ENCODE results near the gene DNAH17.

The DNAH17 gene

DNA sequence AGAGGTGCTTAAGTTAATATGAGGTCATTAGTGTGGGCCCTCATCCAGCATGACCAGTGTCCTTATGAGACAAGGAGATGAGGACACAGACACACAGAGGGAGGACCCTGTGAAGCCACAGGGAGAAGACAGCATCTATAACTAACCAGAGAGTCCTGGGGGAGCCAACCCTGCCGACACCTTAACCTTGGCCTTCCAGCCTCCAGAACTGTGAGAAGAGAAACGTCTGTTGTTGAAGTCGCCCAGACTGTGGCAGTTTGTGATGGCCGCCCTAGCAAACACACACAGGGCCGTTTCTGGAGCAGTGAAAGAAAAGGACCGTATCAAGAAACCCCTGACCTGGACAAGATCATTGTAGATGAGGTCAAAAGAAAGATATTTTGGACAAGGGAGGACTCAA lies 26.7 kb downstream of the DNAH17 start:
- no peak for DNase-seq (ENCODE audit: low read depth in 4 of 4, low spot score in 1 of 4)

- DNase-seq (ENCODE audit: low read depth in 4 of 4, low spot score in 1 of 4), result no peak
Observed at GRCh38 chr17:78548725-78549124, 28.5 kb downstream of the DNAH17 start.

DNA sequence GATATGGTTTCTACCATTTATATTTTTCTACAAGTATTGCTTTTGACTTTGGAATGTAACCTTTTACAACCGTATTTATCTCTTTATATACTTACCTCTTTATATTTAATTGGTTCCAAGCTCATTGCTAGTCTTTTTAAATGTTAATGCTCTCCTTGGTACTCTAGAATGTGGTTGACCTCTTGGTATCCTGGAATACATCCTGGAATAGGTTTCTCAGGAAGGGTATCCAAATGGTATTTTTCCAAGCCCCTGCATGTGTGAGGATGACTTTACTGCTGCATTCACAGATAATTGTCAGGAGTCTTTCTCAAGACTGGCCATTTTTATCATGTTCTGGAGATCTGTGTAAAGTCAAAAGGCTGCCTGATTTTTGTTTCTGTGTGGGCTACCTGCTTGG lies 30.2 kb downstream of the DNAH17 start:
- no peak for DNase-seq (ENCODE audit: low read depth in 4 of 4, low spot score in 1 of 4)

GRCh38 chr17:78546476-78546875 lies 30.7 kb downstream of the DNAH17 start:
- DNase-seq (ENCODE audit: low read depth in 4 of 4, low spot score in 1 of 4), result no peak

- DNase-seq (ENCODE audit: low read depth in 4 of 4, low spot score in 1 of 4), result no peak
Observed at GRCh38 chr17:78544881-78545755, 32.1 kb downstream of the DNAH17 start.

DNA sequence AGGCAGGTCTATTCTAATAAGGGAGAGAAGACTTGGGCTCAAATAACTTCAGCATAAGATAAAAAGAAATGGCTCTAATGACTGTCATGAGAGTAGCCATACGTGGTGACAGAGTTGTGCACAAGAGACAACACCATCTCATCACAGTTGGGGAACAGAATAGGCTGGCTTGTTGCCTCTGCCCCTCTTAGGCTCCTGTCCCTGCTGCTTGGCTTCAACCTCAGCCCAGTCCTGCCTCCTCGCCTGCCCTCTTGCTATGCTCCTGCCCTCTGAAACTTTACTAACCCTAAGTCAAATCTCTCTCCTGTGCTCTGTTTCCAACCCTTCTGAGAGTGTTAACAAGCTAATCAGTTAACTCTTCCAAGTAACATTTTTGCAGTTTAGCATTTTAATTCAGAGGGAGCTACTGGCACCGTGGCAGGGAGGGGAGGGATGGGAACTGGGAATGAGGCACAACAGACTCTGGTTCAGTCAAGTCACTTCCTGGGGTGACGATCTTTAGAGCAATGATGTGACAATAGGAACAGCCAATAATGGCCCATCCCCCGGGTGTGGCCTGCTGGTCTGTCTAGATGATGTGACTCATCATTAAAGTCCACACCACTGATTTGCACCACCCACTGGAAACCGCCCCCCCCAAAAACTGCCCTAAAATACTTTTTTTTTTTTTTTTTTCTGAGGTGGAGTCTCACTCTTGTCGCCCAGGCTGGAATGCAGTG lies 35.5 kb downstream of the DNAH17 start:
- no peak for DNase-seq (ENCODE audit: low read depth in 4 of 4, low spot score in 1 of 4)

- DNase-seq (ENCODE audit: low read depth in 4 of 4, low spot score in 1 of 4), result no peak
Observed at GRCh38 chr17:78539781-78540180, 37.4 kb downstream of the DNAH17 start.

- DNase-seq (ENCODE audit: low read depth in 4 of 4, low spot score in 1 of 4), result no peak
Observed at GRCh38 chr17:78538033-78538776, 39.0 kb downstream of the DNAH17 start.

DNA sequence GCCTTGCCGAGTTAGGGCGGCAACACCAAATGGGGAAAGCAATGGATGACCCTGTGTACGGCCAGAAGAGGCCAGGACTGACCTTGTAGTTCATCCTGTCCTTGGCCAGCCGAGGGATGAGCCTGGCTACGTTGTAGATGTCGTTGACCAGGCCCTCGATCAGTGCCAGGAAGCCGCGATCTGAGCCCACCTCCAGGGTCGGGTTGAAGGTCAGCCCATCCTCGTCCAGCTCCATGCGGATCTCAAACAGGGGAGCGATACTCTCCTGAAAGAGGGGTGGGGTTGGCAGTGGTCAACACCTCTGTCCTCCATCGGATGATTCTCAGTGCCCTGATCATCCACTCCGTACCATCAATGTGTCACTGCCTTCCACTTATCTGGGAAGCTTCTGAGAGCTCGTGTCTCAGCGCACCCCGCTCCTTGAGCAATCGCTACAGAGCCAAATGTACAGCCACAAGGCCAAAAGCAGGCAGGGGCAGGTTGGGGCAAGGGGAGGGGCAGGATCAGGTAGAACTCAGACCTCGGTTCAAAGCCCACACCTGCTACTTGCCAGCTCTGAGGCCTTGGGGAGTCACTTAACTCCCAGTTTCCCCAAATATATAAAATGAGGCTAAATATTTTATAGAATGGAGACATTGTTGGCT lies 39.9 kb downstream of the DNAH17 start:
- DNase-seq (ENCODE audit: low read depth in 4 of 4, low spot score in 1 of 4), result no peak

DNA sequence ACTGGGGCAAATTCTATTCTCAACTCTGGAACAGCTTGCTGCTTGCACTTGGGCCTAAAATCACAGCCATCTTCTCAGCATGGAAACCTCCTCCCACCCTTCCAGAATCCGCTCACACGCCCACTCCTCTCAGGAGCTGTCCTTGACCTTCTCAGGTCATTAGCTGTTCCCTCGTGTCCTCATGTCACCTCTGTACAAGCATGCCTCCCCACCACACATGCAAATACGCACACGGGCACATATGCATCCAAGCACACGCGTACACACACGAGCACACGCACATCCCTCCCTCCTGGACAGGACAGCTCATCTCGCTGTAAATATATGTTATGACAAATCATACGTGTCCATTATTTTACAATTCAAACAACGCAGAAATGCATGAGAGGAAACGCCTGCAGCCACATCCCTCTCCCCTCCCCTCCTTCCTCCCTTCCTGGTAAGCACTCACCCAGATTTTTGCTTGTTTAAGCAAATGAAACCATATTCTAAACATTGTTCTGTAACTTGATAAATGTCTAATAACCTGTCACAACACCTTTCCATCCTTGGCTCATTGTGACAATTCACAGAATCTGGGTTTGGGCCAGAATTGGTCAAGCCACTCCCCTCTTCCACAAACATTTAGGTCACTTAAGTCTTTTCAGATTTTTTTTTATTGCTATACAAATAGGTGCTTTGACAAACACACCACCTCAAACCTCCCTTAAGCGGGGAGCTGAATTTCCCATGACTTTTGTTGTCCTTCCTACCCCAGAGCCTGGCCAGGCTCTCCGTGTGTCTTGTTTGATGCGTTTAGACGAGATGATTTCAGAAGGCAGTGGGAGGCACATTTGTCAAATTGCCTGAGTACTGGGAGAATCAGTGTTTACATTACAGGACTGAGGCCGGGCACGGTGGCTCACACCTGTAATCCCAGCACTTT lies 41.7 kb downstream of the DNAH17 start:
- no peak for DNase-seq (ENCODE audit: low read depth in 4 of 4, low spot score in 1 of 4)

- no peak for DNase-seq (ENCODE audit: low read depth in 4 of 4, low spot score in 1 of 4)
Observed at GRCh38 chr17:78534492-78535272, 42.5 kb downstream of the DNAH17 start.

DNA sequence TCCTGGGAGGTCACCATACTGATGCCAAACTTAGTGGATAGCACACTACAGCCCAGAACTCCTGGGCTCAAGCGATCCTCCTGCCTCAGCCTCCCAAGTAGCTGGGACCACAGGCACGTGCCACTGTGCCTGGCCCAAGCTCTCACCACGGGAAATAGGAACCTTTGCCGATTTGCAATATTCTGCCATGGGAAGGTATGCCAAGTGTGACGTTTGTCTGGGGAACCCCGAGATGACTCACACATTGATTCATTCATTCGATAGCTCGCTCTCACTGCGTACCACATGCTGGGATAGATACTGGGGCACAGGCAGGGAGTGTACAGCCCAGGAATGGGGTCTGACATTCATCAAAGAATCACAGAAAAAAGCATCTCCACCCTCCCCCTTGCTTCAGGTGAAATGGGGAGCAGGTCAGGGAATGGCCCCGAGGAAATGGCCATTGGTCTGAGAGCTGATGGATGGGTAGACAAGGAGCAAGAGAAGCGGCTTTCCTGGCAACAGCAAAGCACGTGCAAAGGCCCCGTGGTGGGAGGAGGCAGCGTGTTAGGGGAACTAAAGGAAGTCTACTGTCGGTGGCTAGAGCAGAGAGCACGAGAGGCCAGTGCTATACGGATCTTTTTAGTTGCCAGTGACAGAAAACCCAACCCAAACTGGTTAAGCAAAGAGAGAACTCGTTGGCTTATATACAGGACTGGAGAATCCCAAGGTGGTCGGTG lies 44.1 kb downstream of the DNAH17 start:
- DNase-seq (ENCODE audit: low read depth in 4 of 4, low spot score in 1 of 4), result peak in 1 of 4 experiments; percentile 23

DNA sequence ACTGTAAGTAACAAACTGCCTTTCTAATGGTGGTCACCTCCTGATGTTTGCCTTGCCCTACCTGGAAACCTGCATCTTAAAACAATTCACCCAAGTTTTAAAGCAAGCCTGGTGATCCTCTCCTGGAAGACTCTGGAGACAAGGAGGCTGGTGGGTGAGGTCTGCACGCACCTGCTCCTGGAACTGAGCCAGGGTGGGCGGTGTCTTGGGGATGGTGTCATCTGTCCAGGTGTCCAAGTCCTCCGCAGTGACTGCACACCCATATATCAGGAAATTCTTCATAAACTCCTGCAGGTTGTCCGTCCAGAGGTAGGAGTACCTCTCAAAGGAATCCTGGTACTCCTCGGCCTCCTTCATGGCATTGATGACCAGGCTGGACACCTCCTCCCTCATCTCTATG lies 44.9 kb downstream of the DNAH17 start:
- DNase-seq (ENCODE audit: low read depth in 4 of 4, low spot score in 1 of 4), result no peak

DNA sequence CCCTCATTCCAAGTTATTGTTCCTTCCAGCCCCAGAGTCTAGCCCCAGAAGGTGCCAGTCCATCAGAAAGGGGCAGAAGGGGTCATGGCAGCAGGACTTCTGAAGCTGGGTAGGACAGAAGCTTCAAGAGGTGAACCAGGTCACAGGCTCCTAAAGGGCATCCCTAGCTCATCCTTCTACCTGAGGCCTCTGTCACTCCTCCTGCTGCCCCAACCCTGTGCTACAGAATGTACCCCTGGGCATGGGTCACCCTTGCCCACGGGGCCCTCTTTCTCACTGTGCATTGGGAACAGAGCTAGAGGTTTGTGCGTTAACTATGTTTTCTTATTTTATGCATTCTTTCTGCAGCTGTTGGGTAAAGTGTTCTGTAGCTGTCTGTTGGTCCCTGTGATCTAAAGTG lies 46.5 kb downstream of the DNAH17 start:
- DNase-seq (ENCODE audit: low read depth in 4 of 4, low spot score in 1 of 4), result no peak

- no peak for DNase-seq (ENCODE audit: low read depth in 4 of 4, low spot score in 1 of 4)
Observed at GRCh38 chr17:78529871-78530670, 47.1 kb downstream of the DNAH17 start.

DNA sequence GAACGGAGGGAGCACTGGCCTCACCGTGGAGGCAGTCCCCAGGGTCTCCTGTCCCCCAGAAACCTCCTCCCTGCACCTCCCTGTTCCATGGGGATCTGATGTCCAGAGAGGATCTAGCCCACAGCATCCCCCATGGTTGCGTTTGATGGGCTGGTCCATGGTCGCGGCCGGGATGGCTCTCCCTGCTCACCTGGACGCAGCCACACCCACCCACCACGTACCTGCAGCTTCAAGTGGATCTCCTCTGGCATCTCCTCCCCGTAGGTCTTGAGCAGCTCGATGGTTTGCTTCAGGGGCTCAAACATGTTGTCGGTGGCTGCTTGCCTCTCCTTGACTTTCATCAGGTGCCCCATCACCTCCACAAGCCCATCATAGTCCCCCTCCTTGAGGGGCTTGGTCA lies 47.9 kb downstream of the DNAH17 start:
- DNase-seq (ENCODE audit: low read depth in 4 of 4, low spot score in 1 of 4), result no peak

- no peak for DNase-seq (ENCODE audit: low read depth in 4 of 4, low spot score in 1 of 4)
Observed at GRCh38 chr17:78528541-78528940, 48.7 kb downstream of the DNAH17 start.

DNA sequence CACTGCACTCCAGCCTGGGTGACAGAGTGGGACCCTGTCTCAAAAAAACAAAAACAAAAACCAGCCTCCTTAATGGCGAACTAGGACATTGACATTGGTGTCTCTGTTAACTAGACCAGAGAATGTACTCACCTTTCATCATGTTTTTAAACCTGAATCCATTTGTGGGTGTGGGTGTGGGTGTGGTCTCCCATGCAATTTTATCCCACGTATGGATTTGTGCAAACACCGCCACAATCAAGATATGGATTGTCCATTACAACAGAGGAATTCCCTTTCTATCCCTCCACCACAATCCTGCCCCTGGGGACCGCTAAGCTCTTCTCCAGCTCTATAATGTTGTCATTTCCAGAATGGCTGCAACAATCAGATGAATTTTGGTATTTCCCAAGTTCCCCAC lies 49.9 kb downstream of the DNAH17 start:
- DNase-seq (ENCODE audit: low read depth in 4 of 4, low spot score in 1 of 4), result no peak
